A549 (cell line): Measurements from ENCODE around the gene MGP. TPM values are rescaled to one million over a fixed set of nuclear protein-coding genes. Genes with fewer than 3 reads are reported as not detected.

Source experiments
- ATAC-seq, 2 experiments: fragments of 200-7000 bp in 1 of 2; fragments of >200 bp in 1 of 2; cut with Nextera tagmentation in 1 of 2; cut with Tn5 transposase in 1 of 2; 3 replicates each; pipeline versions ENCODE4 v1.8.0 to v1.9.1; 2018 to 2020; ENCODE audit warnings: mild to moderate bottlenecking in 1 of 2, moderate library complexity in 1 of 2
- CTCF ChIA-PET: fragments of 300-600 bp; sonication (Branson Sonifier 250); formaldehyde crosslinking; extraction: SDS; loops from one replicate; lab custom pipeline; 2021; ENCODE audit warnings: antibody characterized with exemption, inconsistent platforms; lab: Yijun Ruan, JAX
- POLR2A ChIA-PET: fragments of 350-600 bp; formaldehyde crosslinking; extraction: SDS; loops from one replicate; lab custom pipeline; 2021; ENCODE audit warnings: antibody characterized with exemption, inconsistent platforms; lab: Yijun Ruan, JAX
- DNase-seq, 2 experiments: peaks; one replicate each; pipeline versions ENCODE4 v3.0.0 to v3.0.0-alpha.2; 2011 to 2016; ENCODE audit warnings: low read depth in 1 of 2, low spot score in 1 of 2
- FAIRE-seq: peaks from 2 replicates; lab custom pipeline; 2011; peaks lifted over from hg19 to GRCh38; lab: Jason Lieb, UNC
- H3K27ac ChIP-seq, 2 experiments: fragments of >200 bp; sonication (Bioruptor Twin); formaldehyde crosslinking; 3 replicates each; pipeline ENCODE4 v1.5.1; 2016 to 2017
- H3K4me1 ChIP-seq: fragments of >200 bp; sonication (Bioruptor Twin); formaldehyde crosslinking; 3 replicates; pipeline ENCODE4 v1.6.1; 2016
- H3K4me2 ChIP-seq: fragments of >200 bp; sonication (Bioruptor Twin); formaldehyde crosslinking; 3 replicates; pipeline ENCODE4 v1.6.1; 2016
- H3K4me3 ChIP-seq: fragments of >200 bp; sonication (Bioruptor Twin); formaldehyde crosslinking; 3 replicates; pipeline ENCODE4 v1.5.1; 2016
- H3K9me3 ChIP-seq: fragments of >200 bp; sonication (Bioruptor Twin); formaldehyde crosslinking; 3 replicates; pipeline ENCODE4 v1.6.1; 2016
- CBX2 ChIP-seq: fragments of 200-600 bp; sonication (generic); IDR thresholded peaks from 2 replicates; pipeline ENCODE4 v1.6.1; 2016; ENCODE audit warnings: low read depth, mild to moderate bottlenecking, borderline replicate concordance
- CHD2 ChIP-seq: fragments of 150-350 bp; IDR thresholded peaks from 2 replicates; pipeline ENCODE4 v1.6.1; 2014; ENCODE audit warnings: low read length; ENCODE audit not compliant: partially characterized antibody
- CHD4 ChIP-seq: fragments of 200-600 bp; sonication (generic); IDR thresholded peaks from 2 replicates; pipeline ENCODE4 v1.6.1; 2016; ENCODE audit warnings: antibody characterized with exemption, mild to moderate bottlenecking, borderline replicate concordance
- EHF ChIP-seq: fragments of 250-450 bp; sonication (Bioruptor Pico); IDR thresholded peaks from 2 replicates; pipeline ENCODE4 v1.5.0; 2020; ENCODE audit warnings: mild to moderate bottlenecking
- EHMT2 ChIP-seq: fragments of 200-600 bp; sonication (generic); IDR thresholded peaks from 2 replicates; pipeline ENCODE4 v1.6.1; 2016; ENCODE audit warnings: antibody characterized with exemption, low read depth, mild to moderate bottlenecking, moderate library complexity
- ESRRA ChIP-seq: fragments of 150-350 bp; IDR thresholded peaks from 2 replicates; pipeline ENCODE4 v1.6.1; 2014; ENCODE audit warnings: mild to moderate bottlenecking, low read length, borderline replicate concordance
- FOSB ChIP-seq: fragments of 250-450 bp; sonication (Bioruptor Pico); IDR thresholded peaks from 2 replicates; pipeline ENCODE4 v1.5.0; 2020; ENCODE audit warnings: mild to moderate bottlenecking, moderate library complexity
- FOXS1 ChIP-seq: fragments of 250-450 bp; sonication (Bioruptor Pico); IDR thresholded peaks from 2 replicates; pipeline ENCODE4 v1.5.0; 2020; ENCODE audit warnings: mild to moderate bottlenecking, moderate library complexity
- HEYL ChIP-seq: fragments of 250-450 bp; sonication (Bioruptor Pico); IDR thresholded peaks from 2 replicates; pipeline ENCODE4 v1.8.0; 2021; ENCODE audit warnings: mild to moderate bottlenecking, moderate library complexity
- HOXB13 ChIP-seq: fragments of 250-450 bp; sonication (Bioruptor Pico); IDR thresholded peaks from 2 replicates; pipeline ENCODE4 v1.5.0; 2020; ENCODE audit warnings: low read depth, mild to moderate bottlenecking, moderate library complexity
- MAFK ChIP-seq: fragments of 450-650 bp; IDR thresholded peaks from 2 replicates; pipeline ENCODE4 v1.6.1; 2014; ENCODE audit not compliant: partially characterized antibody
- MAZ ChIP-seq: fragments of 150-350 bp; IDR thresholded peaks from 2 replicates; pipeline ENCODE4 v1.6.1; 2014; ENCODE audit warnings: antibody characterized with exemption, low read depth, low read length, borderline replicate concordance
- MYC ChIP-seq: IDR thresholded peaks from 2 replicates; pipeline ENCODE4 v1.6.1; 2012; ENCODE audit warnings: mild to moderate bottlenecking, inconsistent platforms, low read length, improper control_type of control experiment, borderline replicate concordance
- NR3C1 ChIP-seq: fragments of >200 bp; sonication (Bioruptor Twin); formaldehyde crosslinking; IDR thresholded peaks from 3 replicates; pipeline ENCODE4 v1.6.1; 2017
- RNF2 ChIP-seq: fragments of 200-600 bp; sonication (generic); IDR thresholded peaks from 2 replicates; pipeline ENCODE4 v1.6.1; 2016; ENCODE audit warnings: low read depth, mild to moderate bottlenecking, antibody characterized with exemption, moderate library complexity, borderline replicate concordance
- SREBF2 ChIP-seq: fragments of 450-650 bp; IDR thresholded peaks from 2 replicates; pipeline ENCODE4 v1.6.1; 2014; ENCODE audit warnings: mild to moderate bottlenecking, moderate library complexity
- TFCP2L1 ChIP-seq: fragments of 250-450 bp; sonication (Bioruptor Pico); IDR thresholded peaks from 2 replicates; pipeline ENCODE4 v1.5.0; 2021; ENCODE audit warnings: mild to moderate bottlenecking
- WGBS: methylation state at CpG from one replicate; pipeline ENCODE4 v1.1.6; 2017; ENCODE audit errors: missing lambda C conversion rate; 5-methylcytosine and 5-hydroxymethylcytosine counted together
- polyA plus RNA-seq, 4 experiments: library from polyadenylated mRNA; depleted of rRNA in 3 of 4; stranded (reverse); fragments of >200 nt; fragmentation: RNase III in 1 of 4; extraction: RNeasy Plus Mini Kit Qiagen cat#74134 plus additional on column Dnase treatment in 1 of 4; gene quantifications; 2 replicates in 3 of 4; 3 replicates in 1 of 4; pipeline ENCODE4 v1.2.3, GENCODE V29; 2011 to 2017
- TF ChIP-seq, protein P1 (sequence below): fragments of 200-600 bp; sonication (generic); IDR thresholded peaks from 2 replicates; pipeline ENCODE4 v1.6.1; 2016; ENCODE audit warnings: antibody characterized with exemption, mild to moderate bottlenecking, moderate library complexity
- TF ChIP-seq, protein P2 (sequence below): fragments of 150-350 bp; IDR thresholded peaks from 2 replicates; pipeline ENCODE4 v1.6.1; 2014; ENCODE audit warnings: low read depth, mild to moderate bottlenecking, low read length
- TF ChIP-seq, protein P3 (sequence below): fragments of 250-450 bp; sonication (Bioruptor Pico); IDR thresholded peaks from 2 replicates; pipeline ENCODE4 v1.5.0; 2021; ENCODE audit warnings: mild to moderate bottlenecking, moderate library complexity, borderline replicate concordance
- TF ChIP-seq, protein P4 (sequence below): fragments of >200 bp; sonication (Bioruptor Twin); formaldehyde crosslinking; IDR thresholded peaks from 3 replicates; pipeline ENCODE4 v1.6.1; 2016
- TF ChIP-seq, protein P5 (sequence below): IDR thresholded peaks from 2 replicates; pipeline ENCODE4 v1.6.1; 2012

The MGP gene
- polyA plus RNA-seq, 2 of the 4 experiments (the other 2 are of a cell fraction), result 0.16 to 0.30 TPM

DNA sequence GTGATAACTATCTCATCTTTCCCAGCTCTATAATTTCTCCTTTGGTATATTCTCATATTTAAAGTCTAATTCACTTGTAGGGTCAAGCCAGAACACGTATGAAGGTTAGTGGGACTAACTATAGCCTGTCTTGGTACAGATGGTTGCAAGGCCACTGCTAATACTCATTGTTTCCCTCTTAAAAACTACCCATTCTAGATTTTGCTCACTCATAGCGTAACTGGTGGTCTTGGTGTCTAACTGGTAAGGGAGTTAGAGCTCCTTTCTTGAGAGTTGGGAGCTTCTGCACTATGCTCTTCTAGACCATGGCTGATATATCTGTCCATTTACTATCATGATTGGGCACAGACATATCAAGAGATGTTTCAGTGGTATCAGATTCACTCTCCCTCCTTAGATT is 8.8 kb downstream of the MGP start:
- WGBS, result 13% methylated on average over 2 of the region's 2 CpGs
- ChIA-PET CTCF (interaction anchor here (1.0 kb wide), 1 partner anchor 13 kb away, joined by 3 read pairs; no protein-coding TSS in a partner anchor), POLR2A (no interaction called here)
- H3K4me2 ChIP-seq, result no peak overlapping the region
- ATAC-seq, result no peak
- FAIRE-seq, result no peak
- no peak for DNase-seq
- no peak overlapping the region for H3K27ac ChIP-seq
- no peak overlapping the region for H3K4me3 ChIP-seq
- peaks cover 5% of the 10 kb centered on the region; the same call in 1 of the 3 replicates for H3K4me1 ChIP-seq
- TF ChIP-seq EHMT2 (no peak), MYC (no peak), RNF2 (no peak), NR3C1 (no peak), MAFK (no peak), HEYL (CRISPR knock-in tag) (no peak), CHD2 (no peak), FOXS1 (CRISPR knock-in tag) (no peak), CHD4 (no peak), HOXB13 (CRISPR knock-in tag) (no peak), FOSB (CRISPR knock-in tag) (no peak), SREBF2 (no peak)
- TF ChIP-seq, protein P1, sequence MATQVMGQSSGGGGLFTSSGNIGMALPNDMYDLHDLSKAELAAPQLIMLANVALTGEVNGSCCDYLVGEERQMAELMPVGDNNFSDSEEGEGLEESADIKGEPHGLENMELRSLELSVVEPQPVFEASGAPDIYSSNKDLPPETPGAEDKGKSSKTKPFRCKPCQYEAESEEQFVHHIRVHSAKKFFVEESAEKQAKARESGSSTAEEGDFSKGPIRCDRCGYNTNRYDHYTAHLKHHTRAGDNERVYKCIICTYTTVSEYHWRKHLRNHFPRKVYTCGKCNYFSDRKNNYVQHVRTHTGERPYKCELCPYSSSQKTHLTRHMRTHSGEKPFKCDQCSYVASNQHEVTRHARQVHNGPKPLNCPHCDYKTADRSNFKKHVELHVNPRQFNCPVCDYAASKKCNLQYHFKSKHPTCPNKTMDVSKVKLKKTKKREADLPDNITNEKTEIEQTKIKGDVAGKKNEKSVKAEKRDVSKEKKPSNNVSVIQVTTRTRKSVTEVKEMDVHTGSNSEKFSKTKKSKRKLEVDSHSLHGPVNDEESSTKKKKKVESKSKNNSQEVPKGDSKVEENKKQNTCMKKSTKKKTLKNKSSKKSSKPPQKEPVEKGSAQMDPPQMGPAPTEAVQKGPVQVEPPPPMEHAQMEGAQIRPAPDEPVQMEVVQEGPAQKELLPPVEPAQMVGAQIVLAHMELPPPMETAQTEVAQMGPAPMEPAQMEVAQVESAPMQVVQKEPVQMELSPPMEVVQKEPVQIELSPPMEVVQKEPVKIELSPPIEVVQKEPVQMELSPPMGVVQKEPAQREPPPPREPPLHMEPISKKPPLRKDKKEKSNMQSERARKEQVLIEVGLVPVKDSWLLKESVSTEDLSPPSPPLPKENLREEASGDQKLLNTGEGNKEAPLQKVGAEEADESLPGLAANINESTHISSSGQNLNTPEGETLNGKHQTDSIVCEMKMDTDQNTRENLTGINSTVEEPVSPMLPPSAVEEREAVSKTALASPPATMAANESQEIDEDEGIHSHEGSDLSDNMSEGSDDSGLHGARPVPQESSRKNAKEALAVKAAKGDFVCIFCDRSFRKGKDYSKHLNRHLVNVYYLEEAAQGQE, result no peak
- TF ChIP-seq, protein P2, sequence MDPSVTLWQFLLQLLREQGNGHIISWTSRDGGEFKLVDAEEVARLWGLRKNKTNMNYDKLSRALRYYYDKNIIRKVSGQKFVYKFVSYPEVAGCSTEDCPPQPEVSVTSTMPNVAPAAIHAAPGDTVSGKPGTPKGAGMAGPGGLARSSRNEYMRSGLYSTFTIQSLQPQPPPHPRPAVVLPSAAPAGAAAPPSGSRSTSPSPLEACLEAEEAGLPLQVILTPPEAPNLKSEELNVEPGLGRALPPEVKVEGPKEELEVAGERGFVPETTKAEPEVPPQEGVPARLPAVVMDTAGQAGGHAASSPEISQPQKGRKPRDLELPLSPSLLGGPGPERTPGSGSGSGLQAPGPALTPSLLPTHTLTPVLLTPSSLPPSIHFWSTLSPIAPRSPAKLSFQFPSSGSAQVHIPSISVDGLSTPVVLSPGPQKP, result no peak
- TF ChIP-seq, protein P3, sequence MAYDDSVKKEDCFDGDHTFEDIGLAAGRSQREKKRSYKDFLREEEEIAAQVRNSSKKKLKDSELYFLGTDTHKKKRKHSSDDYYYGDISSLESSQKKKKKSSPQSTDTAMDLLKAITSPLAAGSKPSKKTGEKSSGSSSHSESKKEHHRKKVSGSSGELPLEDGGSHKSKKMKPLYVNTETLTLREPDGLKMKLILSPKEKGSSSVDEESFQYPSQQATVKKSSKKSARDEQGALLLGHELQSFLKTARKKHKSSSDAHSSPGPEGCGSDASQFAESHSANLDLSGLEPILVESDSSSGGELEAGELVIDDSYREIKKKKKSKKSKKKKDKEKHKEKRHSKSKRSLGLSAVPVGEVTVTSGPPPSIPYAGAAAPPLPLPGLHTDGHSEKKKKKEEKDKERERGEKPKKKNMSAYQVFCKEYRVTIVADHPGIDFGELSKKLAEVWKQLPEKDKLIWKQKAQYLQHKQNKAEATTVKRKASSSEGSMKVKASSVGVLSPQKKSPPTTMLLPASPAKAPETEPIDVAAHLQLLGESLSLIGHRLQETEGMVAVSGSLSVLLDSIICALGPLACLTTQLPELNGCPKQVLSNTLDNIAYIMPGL (CRISPR knock-in tag), result no peak
- H3K9me3 ChIP-seq, result no peaks in the 10 kb centered on the region

DNA sequence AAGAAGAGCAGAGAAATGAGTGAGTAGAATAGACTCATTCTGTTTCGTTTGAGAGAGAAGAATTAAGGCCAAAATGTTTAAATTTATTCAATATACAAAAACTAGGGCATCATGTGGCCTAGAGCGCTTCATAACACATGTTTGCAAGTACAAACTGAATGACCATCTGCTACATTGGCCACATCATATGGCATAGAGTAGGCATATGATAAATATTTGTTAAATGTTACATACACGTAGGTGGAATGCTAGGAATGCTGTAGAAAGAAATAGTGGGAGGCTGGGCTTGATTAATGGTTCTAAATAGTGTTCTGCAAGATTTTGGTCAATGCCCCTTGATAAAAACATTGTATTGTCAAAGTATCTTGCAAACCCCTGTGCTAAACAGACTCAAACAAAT is 10.8 kb downstream of the MGP start:
- 32% methylated on average over 3 of the region's 3 CpGs for WGBS
- ChIA-PET CTCF (no interaction called here), POLR2A (no interaction called here)
- ATAC-seq (no peak), FAIRE-seq (no peak), DNase-seq (no peak)
- Histone ChIP-seq H3K4me3 (no peak overlapping the region), H3K4me1 (peaks cover 5% of the 10 kb centered on the region; the same call in 1 of the 3 replicates), H3K4me2 (no peak overlapping the region), H3K27ac (no peak overlapping the region), H3K9me3 (no peaks in the 10 kb centered on the region)
- no peak for TF ChIP-seq TFCP2L1
- TF ChIP-seq CBX2, result no peak
- TF ChIP-seq, protein P4, sequence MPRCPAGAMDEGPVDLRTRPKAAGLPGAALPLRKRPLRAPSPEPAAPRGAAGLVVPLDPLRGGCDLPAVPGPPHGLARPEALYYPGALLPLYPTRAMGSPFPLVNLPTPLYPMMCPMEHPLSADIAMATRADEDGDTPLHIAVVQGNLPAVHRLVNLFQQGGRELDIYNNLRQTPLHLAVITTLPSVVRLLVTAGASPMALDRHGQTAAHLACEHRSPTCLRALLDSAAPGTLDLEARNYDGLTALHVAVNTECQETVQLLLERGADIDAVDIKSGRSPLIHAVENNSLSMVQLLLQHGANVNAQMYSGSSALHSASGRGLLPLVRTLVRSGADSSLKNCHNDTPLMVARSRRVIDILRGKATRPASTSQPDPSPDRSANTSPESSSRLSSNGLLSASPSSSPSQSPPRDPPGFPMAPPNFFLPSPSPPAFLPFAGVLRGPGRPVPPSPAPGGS, result no peak
- no peak for TF ChIP-seq MAZ
- no peak for TF ChIP-seq EHF (CRISPR knock-in tag)
- no peak for TF ChIP-seq ESRRA
- TF ChIP-seq, protein P5, sequence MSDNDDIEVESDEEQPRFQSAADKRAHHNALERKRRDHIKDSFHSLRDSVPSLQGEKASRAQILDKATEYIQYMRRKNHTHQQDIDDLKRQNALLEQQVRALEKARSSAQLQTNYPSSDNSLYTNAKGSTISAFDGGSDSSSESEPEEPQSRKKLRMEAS, result no peak
- TF ChIP-seq CHD2, result no peak
